Gastroesophageal sphincter (tissue), 4 donors: ENCODE results near the gene MACROD2. TPM values are rescaled to one million over a fixed set of nuclear protein-coding genes. Genes with fewer than 3 reads are reported as not detected.

Source experiments
- ATAC-seq: fragments of 150-250 bp; one replicate; pipeline ENCODE4 v1.9.1; 2016; ENCODE audit warnings: mild to moderate bottlenecking, moderate library complexity
- H3K27ac ChIP-seq, 4 donors: fragments of 200-600 bp; sonication (generic) in 3 of 4; 1 replicate in 3 of 4; 2 replicates in 1 of 4; pipeline ENCODE4 v1.5.1; 2016 to 2019
- H3K27me3 ChIP-seq: fragments of 200-600 bp; sonication (generic); one replicate; pipeline ENCODE4 v1.5.1; 2019
- H3K36me3 ChIP-seq, 2 donors: fragments of 200-600 bp; sonication (generic); one replicate each; pipeline ENCODE4 v1.5.1; 2019; ENCODE audit warnings: control low read depth in 1 of 2
- H3K4me1 ChIP-seq, 3 donors: fragments of 200-600 bp; sonication (generic); 1 replicate in 2 of 3; 2 replicates in 1 of 3; pipeline ENCODE4 v1.5.1; 2016 to 2019; ENCODE audit warnings: control low read depth in 2 of 3
- H3K4me3 ChIP-seq, 2 donors: fragments of 200-600 bp; sonication (generic); one replicate each; pipeline ENCODE4 v1.5.1; 2019; ENCODE audit warnings: mild to moderate bottlenecking in 1 of 2, moderate library complexity in 1 of 2
- H3K9me3 ChIP-seq, 3 donors: fragments of 200-600 bp; sonication (generic); one replicate each; pipeline ENCODE4 v1.5.1; 2017 to 2019; ENCODE audit warnings: control low read depth in 2 of 3
- CTCF ChIP-seq, 4 experiments: fragments of 200-600 bp in 2 of 4; fragments of 450-650 bp in 2 of 4; sonication (generic) in 1 of 4; IDR thresholded peaks; one replicate each; pipeline ENCODE4 v1.5.1; 2017 to 2019; ENCODE audit warnings: antibody characterized with exemption in 4 of 4, mild to moderate bottlenecking in 2 of 4, moderate library complexity in 2 of 4
- EP300 ChIP-seq: sonication (generic); formaldehyde crosslinking; IDR thresholded peaks from one replicate; pipeline ENCODE4 v1.6.1; 2017; ENCODE audit warnings: antibody characterized with exemption, mild to moderate bottlenecking
- POLR2A ChIP-seq, 2 donors: fragments of 450-650 bp; IDR thresholded peaks; one replicate each; pipeline ENCODE4 v1.6.1; 2017; ENCODE audit warnings: antibody characterized with exemption in 2 of 2, mild to moderate bottlenecking in 2 of 2, moderate library complexity in 1 of 2
- POLR2AphosphoS5 ChIP-seq: sonication (generic); formaldehyde crosslinking; IDR thresholded peaks from one replicate; pipeline ENCODE4 v1.6.1; 2017; ENCODE audit warnings: antibody characterized with exemption
- WGBS, 2 donors: methylation state at CpG; one replicate each; pipeline ENCODE4 v1.1.5; 2018; ENCODE audit warnings: low coverage in 1 of 2; 5-methylcytosine and 5-hydroxymethylcytosine counted together
- total RNA-seq, 4 donors: library from RNA; depleted of rRNA; stranded (reverse); fragments of >200 nt; gene quantifications; one replicate each; pipeline ENCODE4 v1.1.0, GENCODE V29; 2016

The MACROD2 gene
- total RNA-seq, 4 donors from 2014 or later, result 4.0 to 12.1 (median 7.4) TPM

DNA sequence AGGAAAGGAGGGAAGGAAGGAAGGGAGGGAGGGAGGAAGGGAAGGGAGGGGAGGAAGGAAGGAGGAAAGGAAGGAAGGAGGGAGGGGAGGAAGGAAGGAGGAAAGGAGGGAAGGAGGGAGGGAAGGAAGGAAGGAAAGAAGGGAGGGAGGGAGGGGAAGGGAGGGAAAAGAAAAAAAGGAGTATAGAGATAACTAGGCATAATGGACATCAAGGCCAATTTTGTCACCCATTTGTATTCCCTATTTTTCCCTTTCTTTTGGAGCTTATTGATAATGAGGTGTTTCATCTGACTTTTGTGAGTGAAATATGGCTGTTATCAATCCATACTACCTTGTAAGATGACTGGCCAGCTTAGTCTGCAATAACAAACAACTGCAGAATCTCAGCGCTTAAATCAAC is 624.1 kb downstream of the MACROD2 start:
- no peak for TF ChIP-seq POLR2A (IDR thresholded peaks at IDR 0.05)
- no peak for TF ChIP-seq POLR2AphosphoS5
- no peak for TF ChIP-seq CTCF (IDR thresholded peaks at IDR 0.05)
- no peak for TF ChIP-seq EP300
- no peaks in the 10 kb centered on the region for H3K9me3 ChIP-seq
- WGBS, 2 donors, result 100% methylated on average over 1 of the region's 1 CpG
- H3K4me1 ChIP-seq, result no peaks in the 10 kb centered on the region
- no peaks in the 10 kb centered on the region for H3K36me3 ChIP-seq
- H3K27ac ChIP-seq, result no peak overlapping the region
- no peak for ATAC-seq
- H3K4me3 ChIP-seq, result no peak overlapping the region
- H3K27me3 ChIP-seq, result no peaks in the 10 kb centered on the region

DNA sequence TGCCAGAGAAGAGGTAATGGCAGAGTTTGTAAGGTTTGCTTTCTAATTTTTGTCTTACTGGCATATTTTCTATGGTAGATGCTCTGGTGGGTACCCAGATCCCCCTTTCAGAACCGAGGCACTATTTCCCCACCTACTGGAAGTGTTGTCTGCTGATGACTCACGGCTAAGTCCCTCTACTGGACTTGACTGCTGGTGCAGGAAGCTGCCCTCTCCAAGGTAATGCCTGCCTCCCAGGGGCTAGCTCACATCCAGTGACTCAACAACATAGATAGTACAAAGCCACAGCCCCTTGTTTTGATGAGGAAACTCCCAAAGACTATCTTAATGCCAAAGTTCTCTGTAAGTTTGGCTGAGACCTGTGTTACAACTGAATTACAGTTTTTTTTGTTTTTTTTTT is 627.5 kb downstream of the MACROD2 start:
- H3K4me1 ChIP-seq, result no peaks in the 10 kb centered on the region
- H3K27ac ChIP-seq, result no peak overlapping the region
- H3K36me3 ChIP-seq, result no peaks in the 10 kb centered on the region
- 49% methylated on average over 2 of the region's 2 CpGs; no CpG with 5 or more reads in 1 of the 2 donors for WGBS, 2 donors
- no peak overlapping the region for H3K4me3 ChIP-seq
- ATAC-seq, result no peak
- TF ChIP-seq POLR2A (IDR thresholded peaks at IDR 0.05), result no peak
- TF ChIP-seq EP300, result no peak
- no peak for TF ChIP-seq CTCF (IDR thresholded peaks at IDR 0.05)
- TF ChIP-seq POLR2AphosphoS5, result no peak
- H3K27me3 ChIP-seq, result no peaks in the 10 kb centered on the region
- H3K9me3 ChIP-seq, result no peaks in the 10 kb centered on the region

DNA sequence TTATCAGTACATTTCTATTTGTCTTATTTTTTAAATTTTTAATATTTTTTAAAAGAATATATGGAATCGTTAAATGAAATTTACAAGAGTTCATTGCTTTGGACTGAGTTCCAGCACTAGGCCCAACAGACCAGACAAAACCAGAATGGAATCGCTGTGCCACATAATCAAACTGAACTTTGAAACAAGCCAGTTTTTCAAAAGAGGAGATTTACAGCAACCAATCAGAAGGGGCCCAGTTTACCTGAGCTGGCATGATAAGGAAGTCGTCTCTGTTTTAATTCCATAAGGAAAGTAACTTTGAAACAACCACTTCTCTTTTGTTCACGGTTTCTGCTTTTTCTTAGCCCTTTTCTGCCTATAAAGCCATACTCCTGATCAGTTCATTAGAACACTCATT is 635.7 kb downstream of the MACROD2 start:
- Histone ChIP-seq H3K27me3 (no peaks in the 10 kb centered on the region), H3K9me3 (no peaks in the 10 kb centered on the region), H3K4me1 (no peaks in the 10 kb centered on the region), H3K36me3 (no peaks in the 10 kb centered on the region), H3K4me3 (no peak overlapping the region), H3K27ac (no peak overlapping the region)
- WGBS, 2 donors, result 84 to 94% methylated on average over 3 to 4 of the region's 4 CpGs
- ATAC-seq, result no peak
- no peak for TF ChIP-seq EP300
- no peak for TF ChIP-seq CTCF (IDR thresholded peaks at IDR 0.05)
- no peak for TF ChIP-seq POLR2A (IDR thresholded peaks at IDR 0.05)
- no peak for TF ChIP-seq POLR2AphosphoS5

DNA sequence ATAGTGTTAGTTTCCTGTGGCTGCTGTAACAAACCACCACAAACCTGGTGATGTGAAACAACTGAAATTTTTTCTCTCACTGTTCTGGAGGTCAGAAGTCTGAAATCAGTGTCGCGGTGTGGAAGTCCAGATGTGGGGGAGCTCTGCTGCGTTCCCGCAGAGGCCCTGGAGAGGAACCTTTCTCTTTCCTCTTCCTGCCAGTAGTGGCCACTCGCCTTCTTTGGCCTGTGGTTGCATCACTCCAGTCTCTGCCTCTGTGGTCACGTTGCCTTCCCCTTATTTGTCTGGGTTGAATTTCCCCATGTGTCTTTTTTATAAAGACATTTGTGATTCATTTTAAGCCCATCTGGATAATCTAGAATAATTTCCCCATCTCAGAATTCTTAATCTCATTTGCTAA is 637.6 kb downstream of the MACROD2 start:
- ATAC-seq, result no peak
- no peak overlapping the region for H3K4me3 ChIP-seq
- H3K36me3 ChIP-seq, result no peaks in the 10 kb centered on the region
- H3K27ac ChIP-seq, result no peak overlapping the region
- H3K9me3 ChIP-seq, result no peaks in the 10 kb centered on the region
- no peak for TF ChIP-seq POLR2AphosphoS5
- TF ChIP-seq CTCF (IDR thresholded peaks at IDR 0.05), result no peak
- no peak for TF ChIP-seq EP300
- no peak for TF ChIP-seq POLR2A (IDR thresholded peaks at IDR 0.05)
- WGBS, 2 donors, result 75 to 90% methylated on average over 4 to 6 of the region's 6 CpGs
- H3K27me3 ChIP-seq, result no peaks in the 10 kb centered on the region
- H3K4me1 ChIP-seq, result no peaks in the 10 kb centered on the region

DNA sequence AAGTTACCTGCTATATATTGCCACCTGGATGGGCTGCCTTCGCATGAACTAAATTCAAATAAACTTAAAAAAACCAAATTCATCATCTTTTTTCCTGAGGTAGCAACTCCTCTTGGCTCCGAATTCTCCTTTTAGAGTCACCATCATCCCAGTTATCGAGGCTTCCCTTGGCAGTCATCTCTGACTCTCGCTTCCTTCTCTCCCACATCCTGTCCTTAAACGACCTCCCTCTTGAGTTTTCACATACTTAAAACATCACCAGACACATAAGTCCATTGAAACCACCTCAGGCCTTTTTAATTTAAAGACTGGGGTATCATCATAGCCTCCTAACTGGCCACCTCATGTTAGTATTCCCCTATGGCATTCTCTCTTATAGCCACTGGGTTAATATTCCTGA is 638.2 kb downstream of the MACROD2 start:
- no peak overlapping the region for H3K27ac ChIP-seq
- no peaks in the 10 kb centered on the region for H3K9me3 ChIP-seq
- H3K27me3 ChIP-seq, result no peaks in the 10 kb centered on the region
- no peak overlapping the region for H3K4me3 ChIP-seq
- no peak for TF ChIP-seq CTCF (IDR thresholded peaks at IDR 0.05)
- TF ChIP-seq POLR2AphosphoS5, result no peak
- TF ChIP-seq POLR2A (IDR thresholded peaks at IDR 0.05), result no peak
- no peak for TF ChIP-seq EP300
- ATAC-seq, result no peak
- no peaks in the 10 kb centered on the region for H3K36me3 ChIP-seq
- 67 to 91% methylated on average over 4 to 5 of the region's 5 CpGs for WGBS, 2 donors
- no peaks in the 10 kb centered on the region for H3K4me1 ChIP-seq
